RWPE2 (cell line): Measurements from ENCODE around the gene TFR2.

Source experiments
- ATAC-seq: fragments of 200-7000 bp; cut with Tn5 transposase; 3 replicates; pipeline ENCODE4 v1.9.1; 2021; ENCODE audit warnings: low read depth
- DNase-seq: peaks from one replicate; pipeline ENCODE4 v3.0.0-alpha.2; 2020; ENCODE audit warnings: low spot score
- H3K27ac ChIP-seq: fragments of 450-650 bp; 2 replicates; pipeline ENCODE4 v1.5.1; 2017; ENCODE audit warnings: mild to moderate bottlenecking; ENCODE audit not compliant: poor library complexity, severe bottlenecking
- H3K27me3 ChIP-seq: fragments of 250-450 bp; sonication (Bioruptor Pico); 2 replicates; pipeline ENCODE4 v1.5.1; 2021; ENCODE audit warnings: mild to moderate bottlenecking, moderate library complexity; ENCODE audit not compliant: insufficient read depth, poor library complexity, severe bottlenecking
- H3K36me3 ChIP-seq: fragments of 250-450 bp; sonication (Bioruptor Pico); 2 replicates; pipeline ENCODE4 v1.5.1; 2020; ENCODE audit warnings: low read depth, mild to moderate bottlenecking, moderate library complexity
- H3K4me1 ChIP-seq: fragments of 250-450 bp; sonication (Bioruptor Pico); 2 replicates; pipeline ENCODE4 v1.5.1; 2021; ENCODE audit warnings: mild to moderate bottlenecking, moderate library complexity; ENCODE audit not compliant: insufficient read depth, poor library complexity, severe bottlenecking
- H3K4me3 ChIP-seq: fragments of 250-450 bp; sonication (Bioruptor Pico); 2 replicates; pipeline ENCODE4 v1.5.1; 2021; ENCODE audit warnings: mild to moderate bottlenecking, moderate library complexity; ENCODE audit not compliant: severe bottlenecking
- H3K9me3 ChIP-seq: fragments of 250-450 bp; sonication (Bioruptor Pico); 2 replicates; pipeline ENCODE4 v1.5.1; 2021; ENCODE audit warnings: mild to moderate bottlenecking, moderate library complexity; ENCODE audit not compliant: severe bottlenecking
- TF ChIP-seq, protein P1 (sequence below): fragments of 450-650 bp; IDR thresholded peaks from one replicate; pipeline ENCODE4 v1.5.1; 2017; ENCODE audit warnings: mild to moderate bottlenecking, moderate library complexity; ENCODE audit not compliant: poor library complexity, severe bottlenecking

The TFR2 gene

DNA sequence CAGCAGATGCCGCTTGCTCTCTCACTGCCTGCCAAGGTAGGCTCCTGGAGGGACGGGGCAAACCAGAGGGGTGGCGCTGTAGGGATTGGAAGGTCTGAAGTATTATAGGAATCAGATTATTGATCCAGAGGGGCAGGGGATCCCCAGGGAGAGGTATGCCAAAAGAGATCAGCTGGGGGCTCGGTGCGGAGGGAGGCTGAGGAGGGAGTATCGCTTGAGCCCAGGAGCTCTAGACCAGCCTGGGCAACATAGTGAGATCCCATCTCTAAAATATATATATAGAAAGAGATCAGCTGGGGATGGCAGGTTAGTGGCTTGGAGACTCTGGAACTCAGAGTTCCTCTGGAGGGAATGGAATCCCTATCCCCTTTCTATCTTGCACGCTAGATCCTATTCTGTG is 46.2 kb downstream of the TFR2 start:
- DNase-seq (no peak), ATAC-seq (no peak)
- H3K36me3 ChIP-seq: no peaks in the 10 kb centered on the region
- H3K9me3 ChIP-seq: no peaks in the 10 kb centered on the region
- no peaks in the 10 kb centered on the region for H3K4me1 ChIP-seq
- no peak overlapping the region for H3K27ac ChIP-seq
- H3K27me3 ChIP-seq: no peaks in the 10 kb centered on the region
- H3K4me3 ChIP-seq: no peak overlapping the region
- TF ChIP-seq, protein P1, sequence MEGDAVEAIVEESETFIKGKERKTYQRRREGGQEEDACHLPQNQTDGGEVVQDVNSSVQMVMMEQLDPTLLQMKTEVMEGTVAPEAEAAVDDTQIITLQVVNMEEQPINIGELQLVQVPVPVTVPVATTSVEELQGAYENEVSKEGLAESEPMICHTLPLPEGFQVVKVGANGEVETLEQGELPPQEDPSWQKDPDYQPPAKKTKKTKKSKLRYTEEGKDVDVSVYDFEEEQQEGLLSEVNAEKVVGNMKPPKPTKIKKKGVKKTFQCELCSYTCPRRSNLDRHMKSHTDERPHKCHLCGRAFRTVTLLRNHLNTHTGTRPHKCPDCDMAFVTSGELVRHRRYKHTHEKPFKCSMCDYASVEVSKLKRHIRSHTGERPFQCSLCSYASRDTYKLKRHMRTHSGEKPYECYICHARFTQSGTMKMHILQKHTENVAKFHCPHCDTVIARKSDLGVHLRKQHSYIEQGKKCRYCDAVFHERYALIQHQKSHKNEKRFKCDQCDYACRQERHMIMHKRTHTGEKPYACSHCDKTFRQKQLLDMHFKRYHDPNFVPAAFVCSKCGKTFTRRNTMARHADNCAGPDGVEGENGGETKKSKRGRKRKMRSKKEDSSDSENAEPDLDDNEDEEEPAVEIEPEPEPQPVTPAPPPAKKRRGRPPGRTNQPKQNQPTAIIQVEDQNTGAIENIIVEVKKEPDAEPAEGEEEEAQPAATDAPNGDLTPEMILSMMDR: no peak

DNA sequence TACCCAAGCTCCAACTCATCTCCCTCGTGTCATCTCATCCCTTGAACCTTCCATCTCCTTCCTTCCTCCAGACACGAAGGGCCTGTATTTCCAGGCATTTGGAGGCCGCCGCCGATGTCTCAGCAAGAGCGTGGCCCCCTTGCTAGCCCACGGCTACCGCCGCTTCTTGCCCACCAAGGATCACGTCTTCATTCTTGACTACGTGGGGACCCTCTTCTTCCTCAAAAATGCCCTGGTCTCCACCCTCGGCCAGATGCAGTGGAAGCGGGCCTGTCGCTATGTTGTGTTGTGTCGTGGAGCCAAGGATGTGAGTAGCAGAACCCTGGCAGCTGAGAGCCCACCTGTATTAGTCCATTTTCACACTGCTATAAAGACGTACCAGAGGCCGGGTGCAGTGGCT is 49.8 kb downstream of the TFR2 start:
- ATAC-seq (no peak), DNase-seq (no peak)

DNA sequence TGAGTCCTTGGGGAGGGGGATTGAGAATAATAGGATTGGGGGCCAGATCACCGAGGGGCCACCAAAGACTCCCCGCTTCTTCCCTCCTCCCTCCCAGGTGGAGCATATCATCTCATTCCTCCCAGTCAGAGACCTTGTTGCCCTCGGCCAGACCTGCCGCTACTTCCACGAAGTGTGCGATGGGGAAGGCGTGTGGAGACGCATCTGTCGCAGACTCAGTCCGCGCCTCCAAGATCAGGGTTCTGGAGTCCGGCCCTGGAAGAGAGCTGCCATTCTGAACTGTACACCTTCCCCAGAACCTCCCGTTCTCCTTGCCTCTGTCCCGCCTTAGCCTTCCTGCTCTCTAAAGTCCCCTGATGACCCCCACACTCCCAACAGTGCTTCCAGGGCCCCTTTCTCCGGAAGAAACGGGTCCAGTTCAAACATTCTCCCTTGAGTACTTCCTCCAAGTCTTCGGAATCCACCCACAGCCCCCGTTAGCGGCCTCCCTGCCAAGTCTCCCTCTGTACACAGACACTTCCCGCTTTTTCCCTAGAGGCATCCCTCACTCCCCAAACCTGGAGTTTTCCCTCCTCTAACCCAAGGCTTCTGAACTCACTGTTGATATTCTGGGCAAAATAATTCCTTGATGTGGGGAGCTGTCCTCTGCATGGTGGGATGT is 51.1 kb downstream of the TFR2 start:
- no peak overlapping the region for H3K27ac ChIP-seq
- DNase-seq (no peak), ATAC-seq (no peak)
- no peaks in the 10 kb centered on the region for H3K9me3 ChIP-seq
- TF ChIP-seq, protein P1: no peak
- no peaks in the 10 kb centered on the region for H3K36me3 ChIP-seq
- H3K4me3 ChIP-seq: no peak overlapping the region
- H3K27me3 ChIP-seq: no peaks in the 10 kb centered on the region
- H3K4me1 ChIP-seq: no peaks in the 10 kb centered on the region

More for the DNA sequence above, 49.8 kb downstream of the TFR2 start:
- Histone ChIP-seq H3K27ac (no peak overlapping the region), H3K4me3 (no peak overlapping the region), H3K4me1 (no peaks in the 10 kb centered on the region), H3K36me3 (no peaks in the 10 kb centered on the region), H3K9me3 (no peaks in the 10 kb centered on the region), H3K27me3 (no peaks in the 10 kb centered on the region)
- TF ChIP-seq, protein P1: no peak

DNA sequence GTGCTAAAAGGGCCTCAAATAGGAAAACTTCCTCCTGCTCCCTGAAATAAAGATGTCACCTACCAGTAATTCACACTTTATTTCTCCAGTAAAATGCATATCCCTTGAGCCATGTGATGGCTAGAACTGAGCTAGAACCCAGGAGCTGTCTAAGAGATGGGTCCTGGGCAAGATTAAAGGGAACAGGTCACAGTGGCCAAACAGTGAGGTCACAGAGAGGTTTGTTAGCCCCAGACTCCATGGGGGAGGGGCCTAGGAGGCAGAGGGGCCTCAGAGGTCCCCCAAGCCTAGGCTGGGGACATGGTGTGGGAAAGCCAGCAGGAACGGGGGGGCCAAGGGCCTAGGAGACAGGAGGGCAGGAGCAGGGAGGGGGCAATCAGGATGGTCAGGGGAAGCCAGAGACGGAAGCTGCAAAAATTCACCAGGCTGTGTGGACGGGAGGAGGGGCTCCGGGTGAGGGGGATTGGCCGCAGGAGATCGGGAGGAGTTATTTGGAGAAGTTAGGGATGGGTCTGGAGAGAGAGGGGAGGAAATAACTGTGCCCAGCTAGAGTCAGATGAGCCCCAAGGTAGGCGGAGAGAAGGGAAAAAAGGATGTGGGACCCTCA is 51.9 kb downstream of the TFR2 start:
- Histone ChIP-seq H3K27ac (no peak overlapping the region), H3K4me1 (no peaks in the 10 kb centered on the region), H3K36me3 (no peaks in the 10 kb centered on the region), H3K4me3 (no peak overlapping the region), H3K9me3 (no peaks in the 10 kb centered on the region), H3K27me3 (no peaks in the 10 kb centered on the region)
- no peak for DNase-seq
- no peak for ATAC-seq
- TF ChIP-seq, protein P1: no peak

DNA sequence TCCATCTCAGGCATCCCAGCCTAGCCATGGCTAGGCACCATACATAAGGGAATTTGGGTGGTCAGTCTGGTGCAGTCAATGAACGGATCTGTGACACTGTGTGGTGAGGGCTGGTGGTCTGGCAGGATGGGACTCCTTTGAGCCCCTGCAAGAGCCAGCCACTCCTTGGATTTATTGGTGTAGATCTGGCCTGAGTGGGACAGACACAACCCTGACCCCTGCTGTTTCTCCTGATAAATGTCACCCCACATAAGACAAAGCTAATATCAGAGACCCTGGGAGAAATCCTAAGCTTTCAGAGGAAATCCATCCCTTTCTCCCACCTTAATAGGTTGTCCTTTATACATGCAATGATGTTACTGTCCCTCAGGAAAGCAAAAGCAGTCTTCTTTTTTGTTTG is 52.9 kb downstream of the TFR2 start:
- Histone ChIP-seq H3K27ac (no peak overlapping the region), H3K4me1 (peaks cover 7% of the 10 kb centered on the region), H3K4me3 (no peak overlapping the region), H3K9me3 (no peaks in the 10 kb centered on the region), H3K36me3 (no peaks in the 10 kb centered on the region), H3K27me3 (no peaks in the 10 kb centered on the region)
- TF ChIP-seq, protein P1: peak; percentile 61
- DNase-seq (no peak), ATAC-seq (no peak)
